H1 (cell line): Measurements from ENCODE around the gene NAA50. TPM values are rescaled to one million over a fixed set of nuclear protein-coding genes. Genes with fewer than 3 reads are reported as not detected.

ENCODE experiments used
- CTCF ChIA-PET: fragments of 300-600 bp; sonication (Branson Sonifier 250); formaldehyde crosslinking; loops from one replicate; lab custom pipeline; 2021; ENCODE audit not compliant: partially characterized antibody; lab: Charles Lee
- POLR2A ChIA-PET: fragments of 300-600 bp; sonication (Branson Sonifier 250); formaldehyde crosslinking; loops from one replicate; lab custom pipeline; 2021; ENCODE audit warnings: inconsistent platforms; ENCODE audit not compliant: partially characterized antibody; lab: Charles Lee
- DNase-seq, 2 experiments: peaks; one replicate each; pipeline versions ENCODE4 v3.0.0 to v3.0.0-alpha.2; 2010 to 2022; ENCODE audit warnings: low spot score in 2 of 2, low read depth in 1 of 2, mixed read lengths in 1 of 2
- FAIRE-seq: peaks from 2 replicates; lab custom pipeline; 2011; peaks lifted over from hg19 to GRCh38; lab: Jason Lieb, UNC
- H2AFZ ChIP-seq: 2 replicates; pipeline ENCODE4 v1.8.1; 2012; ENCODE audit warnings: low read length, inconsistent platforms
- H2AK5ac ChIP-seq: 2 replicates; pipeline ENCODE4 v1.6.1; 2013; ENCODE audit warnings: low read depth, low read length
- H2BK120ac ChIP-seq: replicated peaks from 2 replicates; pipeline ENCODE3; 2013; ENCODE audit warnings: low read depth, low read length, inconsistent platforms
- H2BK12ac ChIP-seq: 2 replicates; pipeline ENCODE4 v1.6.1; 2013; ENCODE audit warnings: low read depth, low read length
- H2BK15ac ChIP-seq: 2 replicates; pipeline ENCODE4 v1.6.1; 2013; ENCODE audit warnings: low read length
- H2BK20ac ChIP-seq: 2 replicates; pipeline ENCODE4 v1.6.1; 2013; ENCODE audit warnings: low read length
- H2BK5ac ChIP-seq: 2 replicates; pipeline ENCODE4 v1.6.1; 2013; ENCODE audit warnings: low read depth, low read length
- H3K14ac ChIP-seq: 2 replicates; pipeline ENCODE4 v1.6.1; 2013; ENCODE audit warnings: inconsistent platforms; ENCODE audit not compliant: insufficient read length
- H3K18ac ChIP-seq: 2 replicates; pipeline ENCODE4 v1.6.1; 2013; ENCODE audit warnings: low read length; ENCODE audit errors: extremely low read depth
- H3K23ac ChIP-seq: 2 replicates; pipeline ENCODE4 v1.6.1; 2013; ENCODE audit warnings: inconsistent platforms; ENCODE audit not compliant: insufficient read length
- H3K23me2 ChIP-seq: 2 replicates; pipeline ENCODE4 v1.6.1; 2013; ENCODE audit warnings: low read depth, low read length
- H3K27ac ChIP-seq: 2 replicates; pipeline ENCODE4 v1.6.1; 2011; ENCODE audit warnings: low read depth, low read length, inconsistent platforms
- H3K27me3 ChIP-seq, 4 experiments: replicated peaks in 1 of 4; 1 replicate in 1 of 4; 2 replicates in 3 of 4; pipeline versions ENCODE4 v1.6.1 to v1.8.1; 2011 to 2013; ENCODE audit warnings: low read length in 3 of 4, mild to moderate bottlenecking in 3 of 4, inconsistent platforms in 2 of 4, mixed read lengths in 2 of 4, moderate library complexity in 1 of 4; ENCODE audit not compliant: control insufficient read depth in 3 of 4, insufficient read depth in 3 of 4; ENCODE audit errors: extremely low read depth in 1 of 4
- H3K36me3 ChIP-seq, 4 experiments: 2 replicates each; pipeline versions ENCODE4 v1.6.1 to v1.8.1; 2011 to 2013; ENCODE audit warnings: mild to moderate bottlenecking in 4 of 4, low read length in 3 of 4, moderate library complexity in 2 of 4, control low read depth in 1 of 4, inconsistent platforms in 1 of 4; ENCODE audit not compliant: insufficient read depth in 4 of 4, control insufficient read depth in 2 of 4
- H3K4ac ChIP-seq: replicated peaks from 2 replicates; pipeline ENCODE3; 2013; ENCODE audit warnings: low read length, low read depth, mixed read lengths, inconsistent platforms; ENCODE audit not compliant: insufficient read length
- H3K4me1 ChIP-seq, 4 experiments: replicated peaks in 1 of 4; 1 replicate in 1 of 4; 2 replicates in 3 of 4; pipeline versions ENCODE4 v1.6.1 to v1.8.1; 2011 to 2013; ENCODE audit warnings: low read length in 3 of 4, inconsistent platforms in 2 of 4, mixed read lengths in 1 of 4; ENCODE audit not compliant: insufficient read depth in 4 of 4, control insufficient read depth in 3 of 4
- H3K4me2 ChIP-seq, 2 experiments: 2 replicates each; pipeline versions ENCODE4 v1.6.1 to v1.8.1; 2011 to 2013; ENCODE audit warnings: low read depth in 2 of 2, low read length in 2 of 2, control low read depth in 1 of 2, inconsistent platforms in 1 of 2, mild to moderate bottlenecking in 1 of 2; ENCODE audit not compliant: insufficient read depth in 1 of 2
- H3K4me3 ChIP-seq, 4 experiments: fragments of 200-600, 300-600 bp in 1 of 4; sonication (generic), shearing (Covaris generic), sonication (Bioruptor Twin) in 1 of 4; 2 replicates each; pipeline versions ENCODE4 v1.5.1 to v1.8.1; 2011 to 2016; ENCODE audit warnings: low read length in 4 of 4, low read depth in 3 of 4, control low read depth in 2 of 4, inconsistent platforms in 2 of 4, mild to moderate bottlenecking in 2 of 4, mixed read lengths in 1 of 4, moderate library complexity in 1 of 4; ENCODE audit not compliant: insufficient read depth in 2 of 4; ENCODE audit errors: extremely low read depth in 1 of 4
- H3K56ac ChIP-seq: replicated peaks from 2 replicates; pipeline ENCODE3; 2013; ENCODE audit warnings: low read depth, mild to moderate bottlenecking, mixed read lengths, low read length, inconsistent platforms; ENCODE audit not compliant: insufficient read length
- H3K79me1 ChIP-seq: 2 replicates; pipeline ENCODE4 v1.6.1; 2013; ENCODE audit warnings: low read depth, low read length, control low read depth
- H3K79me2 ChIP-seq, 2 experiments: 2 replicates each; pipeline versions ENCODE4 v1.6.1 to v1.8.1; 2012 to 2013; ENCODE audit warnings: low read length in 2 of 2, mild to moderate bottlenecking in 2 of 2, inconsistent platforms in 1 of 2; ENCODE audit not compliant: insufficient read depth in 2 of 2, control insufficient read depth in 1 of 2
- H3K9ac ChIP-seq, 4 experiments: replicated peaks in 1 of 4; 1 replicate in 1 of 4; 2 replicates in 3 of 4; pipeline versions ENCODE4 v1.6.1 to v1.8.1; 2011 to 2013; ENCODE audit warnings: low read depth in 3 of 4, low read length in 3 of 4, control low read depth in 2 of 4, mild to moderate bottlenecking in 2 of 4, moderate library complexity in 2 of 4, inconsistent platforms in 1 of 4; ENCODE audit errors: extremely low read depth in 1 of 4
- H3K9me3 ChIP-seq, 2 experiments: 2 replicates each; pipeline versions ENCODE4 v1.6.1 to v1.8.1; 2012 to 2013; ENCODE audit warnings: mild to moderate bottlenecking in 2 of 2, moderate library complexity in 2 of 2, control low read depth in 1 of 2, inconsistent platforms in 1 of 2, low read depth in 1 of 2, low read length in 1 of 2, mixed read lengths in 1 of 2; ENCODE audit not compliant: insufficient read depth in 2 of 2
- H4K20me1 ChIP-seq, 2 experiments: replicated peaks in 1 of 2; 2 replicates each; pipeline versions ENCODE3 to v1.8.1; 2011 to 2013; ENCODE audit warnings: inconsistent platforms in 2 of 2, low read length in 2 of 2, mild to moderate bottlenecking in 1 of 2; ENCODE audit not compliant: insufficient read depth in 2 of 2, control insufficient read depth in 1 of 2
- H4K5ac ChIP-seq: 2 replicates; pipeline ENCODE4 v1.6.1; 2013; ENCODE audit warnings: low read length, low read depth, mixed read lengths, inconsistent platforms; ENCODE audit not compliant: insufficient read length
- H4K8ac ChIP-seq: 2 replicates; pipeline ENCODE4 v1.8.0; 2013; ENCODE audit warnings: mild to moderate bottlenecking, moderate library complexity, low read length, inconsistent platforms; ENCODE audit not compliant: insufficient read depth; ENCODE audit errors: extremely low read depth
- H4K91ac ChIP-seq: replicated peaks from 2 replicates; pipeline ENCODE3; 2013; ENCODE audit warnings: low read length, mixed read lengths, inconsistent platforms; ENCODE audit not compliant: insufficient read length
- CBX8 ChIP-seq: fragments of 300-800, 300-1000 bp; sonication (generic); IDR thresholded peaks from 2 replicates; pipeline ENCODE4 v1.7.1; 2016; ENCODE audit warnings: low read depth, low read length, borderline replicate concordance
- EZH2 ChIP-seq: fragments of 200-600 bp; sonication (generic); IDR thresholded peaks from 2 replicates; pipeline ENCODE4 v1.7.1; 2012; ENCODE audit warnings: low read depth, mild to moderate bottlenecking, moderate library complexity, low read length, inconsistent platforms; ENCODE audit not compliant: severe bottlenecking
- JUND ChIP-seq: IDR thresholded peaks from 2 replicates; pipeline ENCODE4 v1.6.1; 2011; ENCODE audit warnings: mild to moderate bottlenecking, improper control_type of control experiment, low read length
- KDM5A ChIP-seq: fragments of 200-600 bp; IDR thresholded peaks from 2 replicates; pipeline ENCODE4 v1.7.1; 2012; ENCODE audit warnings: mild to moderate bottlenecking, low read length, inconsistent platforms, mixed read lengths
- NRF1 ChIP-seq: IDR thresholded peaks from 2 replicates; pipeline ENCODE4 v1.6.1; 2011; ENCODE audit warnings: mild to moderate bottlenecking, low read depth, low read length, improper control_type of control experiment
- POU5F1 ChIP-seq: IDR thresholded peaks from 2 replicates; pipeline ENCODE4 v1.6.1; 2011; ENCODE audit warnings: low read depth, mild to moderate bottlenecking, low read length, moderate library complexity
- SAP30 ChIP-seq: fragments of 300-600 bp; sonication (generic); IDR thresholded peaks from 2 replicates; pipeline ENCODE4 v1.7.1; 2012; ENCODE audit warnings: low read length, moderate library complexity, mild to moderate bottlenecking, inconsistent platforms; ENCODE audit not compliant: insufficient read depth, insufficient replicate concordance
- SIN3A ChIP-seq, 2 experiments: IDR thresholded peaks in 1 of 2; conservative IDR thresholded peaks in 1 of 2; 2 replicates each; pipeline ENCODE4 v1.6.1; 2011 to 2012; ENCODE audit warnings: low read length in 2 of 2, improper control_type of control experiment in 1 of 2, low read depth in 1 of 2, mild to moderate bottlenecking in 1 of 2
- SIX5 ChIP-seq: IDR thresholded peaks from 2 replicates; pipeline ENCODE4 v1.6.1; 2011; ENCODE audit warnings: mild to moderate bottlenecking, low read depth, low read length
- WGBS, 2 experiments: shearing (Covaris generic) in 1 of 2; methylation state at CpG; one replicate each; pipeline versions ENCODE4 v1.1.6 to v1.1.7; 2013 to 2015; ENCODE audit warnings: low lambda C conversion rate in 2 of 2, mixed read lengths in 2 of 2, inconsistent platforms in 1 of 2, low coverage in 1 of 2, missing lambda C conversion rate in 1 of 2; ENCODE audit not compliant: insufficient replicate concordance in 2 of 2, insufficient coverage in 1 of 2, insufficient read length in 1 of 2; ENCODE audit errors: extremely low coverage in 1 of 2, missing lambda C conversion rate in 1 of 2; 5-methylcytosine and 5-hydroxymethylcytosine counted together
- polyA plus RNA-seq, 7 experiments: library from polyadenylated mRNA; depleted of rRNA in 3 of 7; stranded (reverse) in 5 of 7; unstranded in 2 of 7; fragments of >200 nt in 5 of 7; fragments of 200-250 nt in 2 of 7; gene quantifications; 1 replicate in 5 of 7; 2 replicates in 1 of 7; 4 replicates in 1 of 7; pipeline versions ENCODE4 v1.2.1 to v1.2.3, GENCODE V29; 2011 to 2013; ENCODE audit warnings: missing spikeins in 2 of 7, mixed read lengths in 2 of 7
- total RNA-seq: library from RNA; stranded (reverse); fragmentation: NEBNext Ultra II Directional; extraction: Animal tissue kit (Norgen Biotek cat#: 25700); gene quantifications from 2 replicates; pipeline ENCODE4 v1.2.1, GENCODE V29; 2021

NAA50 gene
- total and polyA plus RNA-seq, 2 of the 8 experiments (the other 6 are each of a cell fraction or from before 2014, with no cell fraction given) = 46.6 to 231 TPM

- no peak overlapping the region for H3K4me2 ChIP-seq
- DNase-seq (no peak), FAIRE-seq (no peak)
- ChIA-PET POLR2A (no interaction called here), CTCF (no interaction called here)
- no peak overlapping the region for H3K18ac ChIP-seq
- no peak overlapping the region for H2AK5ac ChIP-seq
- H2BK12ac ChIP-seq = no peak overlapping the region
- no peak overlapping the region for H4K8ac ChIP-seq
- H3K56ac ChIP-seq = no peak overlapping the region
- H3K23me2 ChIP-seq = no peaks in the 10 kb centered on the region
- no peak overlapping the region for H4K5ac ChIP-seq
- peaks cover 0 to 2% of the 10 kb centered on the region in 2 experiments for H4K20me1 ChIP-seq
- no peak overlapping the region for H2BK15ac ChIP-seq
- peaks cover 0 to 2% of the 10 kb centered on the region in 2 experiments; a peak in 1 of 4 replicates for H3K79me2 ChIP-seq
- peaks cover 0 to 7% (median 0%) of the 10 kb centered on the region in 4 experiments; a peak in 1 of 7 replicates for H3K4me1 ChIP-seq
- H3K4me3 ChIP-seq = no peak overlapping the region
- no peaks in the 10 kb centered on the region for H3K9me3 ChIP-seq
- H3K79me1 ChIP-seq = peaks cover 5% of the 10 kb centered on the region; the same call in 1 of the 2 replicates
- H3K4ac ChIP-seq = no peak overlapping the region
- no peak overlapping the region for H2BK120ac ChIP-seq
- no peak overlapping the region for H3K27ac ChIP-seq
- no peak overlapping the region for H2BK20ac ChIP-seq
- H2BK5ac ChIP-seq = no peak overlapping the region
- no peak overlapping the region for H3K9ac ChIP-seq
- no peak for TF ChIP-seq JUND
- TF ChIP-seq SIN3A (conservative IDR thresholded peaks at IDR 0.05 in 1 of 2, IDR thresholded peaks at IDR 0.05 in 1 of 2; ENCODE audit: low read depth in 1 of 2, low read length in 2 of 2) = no peak
- TF ChIP-seq NRF1 = no peak
- no peak for TF ChIP-seq SAP30
- TF ChIP-seq EZH2 = no peak
- TF ChIP-seq KDM5A = no peak
- no peak for TF ChIP-seq SIX5
- TF ChIP-seq CBX8 = no peak
- no peak for TF ChIP-seq POU5F1
- no peak overlapping the region for H2AFZ ChIP-seq
- no peaks in the 10 kb centered on the region for H3K36me3 ChIP-seq
- WGBS, 2 experiments = 84% methylated on average over 3 of the region's 3 CpGs; no CpG with 5 or more reads in 1 of the 2 experiments
- no peak overlapping the region for H3K23ac ChIP-seq
- no peaks in the 10 kb centered on the region for H3K27me3 ChIP-seq
- H4K91ac ChIP-seq = no peak overlapping the region
- no peak overlapping the region for H3K14ac ChIP-seq
Observed at GRCh38 chr3:113773381-113773780, 27.3 kb upstream of the NAA50 start.
